ENCODE results near the gene ZNF205.

DNA sequence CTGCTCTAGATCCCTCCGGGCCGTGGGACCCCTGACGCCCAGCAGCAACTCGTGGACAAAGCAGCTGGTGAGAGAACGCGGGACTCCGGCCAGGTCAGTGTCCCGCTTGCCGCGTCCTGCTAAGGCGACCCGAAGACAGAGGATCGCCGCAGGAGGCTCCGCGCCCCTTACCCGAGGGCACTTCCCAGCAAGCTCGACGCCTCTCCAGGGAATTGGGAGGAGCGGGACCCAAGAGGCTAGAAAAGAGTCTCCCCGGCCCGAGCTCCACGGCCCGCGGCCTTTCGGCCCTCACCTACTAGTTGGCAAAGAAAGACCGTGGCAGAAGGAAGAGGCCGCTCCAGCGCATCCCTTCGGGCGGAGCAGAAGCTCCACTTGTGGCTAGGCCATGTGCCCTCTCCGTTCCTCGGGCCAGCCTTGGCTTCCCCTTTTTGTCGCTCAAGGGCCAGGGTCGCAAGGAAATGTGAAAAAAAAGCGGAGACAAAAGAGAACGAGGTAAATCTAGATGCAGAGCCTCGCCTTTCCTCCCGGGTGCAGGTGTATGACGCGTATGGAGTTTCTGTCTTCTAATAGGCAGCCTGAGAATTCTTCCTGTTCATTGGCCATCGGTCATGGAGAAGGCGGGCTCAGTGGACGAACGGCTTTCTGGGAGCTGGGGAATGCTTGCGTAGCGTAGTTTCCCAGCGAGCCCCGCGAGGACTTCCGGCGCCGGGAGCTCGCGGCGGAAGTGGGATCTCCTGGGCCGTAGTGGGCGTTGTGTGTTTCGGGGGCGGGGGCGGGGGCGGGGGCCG is 22.1 kb downstream of the ZNF205 start, which contains the start of gene ZNF213:
- TF ChIP-seq, protein P1, sequence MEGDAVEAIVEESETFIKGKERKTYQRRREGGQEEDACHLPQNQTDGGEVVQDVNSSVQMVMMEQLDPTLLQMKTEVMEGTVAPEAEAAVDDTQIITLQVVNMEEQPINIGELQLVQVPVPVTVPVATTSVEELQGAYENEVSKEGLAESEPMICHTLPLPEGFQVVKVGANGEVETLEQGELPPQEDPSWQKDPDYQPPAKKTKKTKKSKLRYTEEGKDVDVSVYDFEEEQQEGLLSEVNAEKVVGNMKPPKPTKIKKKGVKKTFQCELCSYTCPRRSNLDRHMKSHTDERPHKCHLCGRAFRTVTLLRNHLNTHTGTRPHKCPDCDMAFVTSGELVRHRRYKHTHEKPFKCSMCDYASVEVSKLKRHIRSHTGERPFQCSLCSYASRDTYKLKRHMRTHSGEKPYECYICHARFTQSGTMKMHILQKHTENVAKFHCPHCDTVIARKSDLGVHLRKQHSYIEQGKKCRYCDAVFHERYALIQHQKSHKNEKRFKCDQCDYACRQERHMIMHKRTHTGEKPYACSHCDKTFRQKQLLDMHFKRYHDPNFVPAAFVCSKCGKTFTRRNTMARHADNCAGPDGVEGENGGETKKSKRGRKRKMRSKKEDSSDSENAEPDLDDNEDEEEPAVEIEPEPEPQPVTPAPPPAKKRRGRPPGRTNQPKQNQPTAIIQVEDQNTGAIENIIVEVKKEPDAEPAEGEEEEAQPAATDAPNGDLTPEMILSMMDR (conservative IDR thresholded peaks at IDR 0.05; ENCODE audit: low read depth, low read length), result no peak
- TF ChIP-seq EZH2phosphoT487 (IDR thresholded peaks at IDR 0.05; ENCODE audit: borderline replicate concordance, low read length) (no peak), EZH2 (IDR thresholded peaks at IDR 0.05; ENCODE audit: low read length, unreplicated experiment) (no peak)
